GM18498 (cell line): ENCODE results near the gene GCNT3.

Experiments
- ATAC-seq: cut with Tn5 transposase; IDR thresholded peaks from one replicate; pipeline ENCODE4 v1.9.1; 2021; ENCODE audit warnings: mild to moderate bottlenecking, moderate library complexity; ENCODE audit not compliant: unreplicated experiment

Gene GCNT3, protein sequence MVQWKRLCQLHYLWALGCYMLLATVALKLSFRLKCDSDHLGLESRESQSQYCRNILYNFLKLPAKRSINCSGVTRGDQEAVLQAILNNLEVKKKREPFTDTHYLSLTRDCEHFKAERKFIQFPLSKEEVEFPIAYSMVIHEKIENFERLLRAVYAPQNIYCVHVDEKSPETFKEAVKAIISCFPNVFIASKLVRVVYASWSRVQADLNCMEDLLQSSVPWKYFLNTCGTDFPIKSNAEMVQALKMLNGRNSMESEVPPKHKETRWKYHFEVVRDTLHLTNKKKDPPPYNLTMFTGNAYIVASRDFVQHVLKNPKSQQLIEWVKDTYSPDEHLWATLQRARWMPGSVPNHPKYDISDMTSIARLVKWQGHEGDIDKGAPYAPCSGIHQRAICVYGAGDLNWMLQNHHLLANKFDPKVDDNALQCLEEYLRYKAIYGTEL

DNA sequence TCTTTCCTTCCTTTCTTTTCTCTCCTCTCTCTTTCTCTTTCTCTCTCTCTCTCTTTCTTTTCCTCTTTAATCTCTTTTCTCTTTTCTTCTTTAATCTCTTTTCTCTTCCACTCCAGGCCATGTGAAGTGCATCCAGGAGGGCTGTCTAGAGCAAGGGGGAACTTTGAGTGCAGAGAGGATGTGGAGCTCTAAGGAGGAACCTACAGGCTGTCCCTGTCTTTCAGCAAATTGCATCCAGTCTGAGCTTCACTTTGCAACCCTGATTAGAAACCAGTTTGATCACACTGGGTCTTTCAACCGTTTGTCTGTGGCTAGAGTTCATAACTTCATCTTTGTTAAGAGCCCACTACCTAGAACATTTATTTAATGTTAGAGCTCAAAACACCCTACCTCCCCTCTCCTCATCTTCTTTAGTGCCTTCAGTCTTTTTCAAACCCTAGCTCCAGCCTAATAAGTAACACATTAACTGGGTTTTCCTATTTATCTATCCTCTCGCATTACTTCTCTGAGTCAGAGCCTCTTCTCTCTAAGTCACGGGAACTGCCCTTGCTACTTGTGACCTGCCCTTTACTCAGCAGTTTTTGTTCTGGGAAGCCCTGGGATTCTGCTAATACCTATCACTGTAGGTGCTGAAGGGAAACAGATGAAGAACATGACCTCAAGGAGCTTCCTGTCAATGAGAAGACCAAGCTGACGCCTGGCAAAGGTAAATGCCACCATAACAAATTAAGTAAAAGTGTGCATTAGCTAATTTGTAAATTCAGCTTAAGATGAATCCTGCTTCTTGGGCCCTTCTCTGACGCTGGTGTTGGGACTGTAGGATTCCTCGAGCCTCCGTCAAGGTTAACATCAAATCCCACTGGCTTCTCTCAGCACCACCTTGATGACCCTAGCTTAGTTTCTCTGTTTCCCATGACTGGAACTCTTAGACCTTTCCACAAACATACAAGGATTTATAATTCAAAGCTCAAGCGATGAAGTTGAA lies at the start of gene GCNT3:
TSS of gene GCNT3 (plus strand) at position 508 of the 985 bp plus-strand sequence. CDS start 6,456 bp downstream, outside the sequence.
- no peak for ATAC-seq

DNA sequence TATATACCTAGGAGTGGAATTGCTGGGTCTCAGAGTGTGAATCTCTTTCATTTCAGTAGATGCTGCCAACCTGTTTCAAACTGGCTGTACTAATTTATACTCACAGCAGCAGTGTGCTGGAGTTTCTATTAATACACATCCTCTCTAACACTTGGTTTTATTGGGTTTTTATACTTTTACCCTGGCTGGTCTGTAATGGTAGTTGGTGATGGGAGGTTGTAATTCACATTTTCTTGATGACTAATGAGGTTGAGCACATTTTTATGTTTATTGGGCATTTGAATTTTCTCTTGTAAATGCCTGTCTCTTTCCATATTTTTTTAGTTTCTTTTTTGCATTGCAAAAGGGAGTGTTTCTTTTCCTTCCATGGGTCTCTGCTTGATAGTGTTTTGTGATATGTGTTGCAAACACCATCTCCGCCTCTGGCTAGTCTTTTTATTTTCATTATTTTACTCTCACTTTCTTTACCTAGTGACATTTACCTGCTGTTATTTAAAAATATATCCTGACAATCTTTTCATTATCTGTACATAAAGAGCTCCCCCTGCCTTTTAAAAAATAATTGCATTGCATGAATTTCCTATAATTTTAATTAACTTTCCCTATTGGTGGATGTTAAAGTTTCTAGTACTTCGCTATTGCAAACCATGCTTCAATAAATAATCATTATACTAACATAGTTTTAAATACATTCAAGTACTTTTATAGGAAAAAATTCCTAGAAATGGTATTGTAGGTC lies 49.0 kb upstream of the GCNT3 start:
- ATAC-seq, result no peak

DNA sequence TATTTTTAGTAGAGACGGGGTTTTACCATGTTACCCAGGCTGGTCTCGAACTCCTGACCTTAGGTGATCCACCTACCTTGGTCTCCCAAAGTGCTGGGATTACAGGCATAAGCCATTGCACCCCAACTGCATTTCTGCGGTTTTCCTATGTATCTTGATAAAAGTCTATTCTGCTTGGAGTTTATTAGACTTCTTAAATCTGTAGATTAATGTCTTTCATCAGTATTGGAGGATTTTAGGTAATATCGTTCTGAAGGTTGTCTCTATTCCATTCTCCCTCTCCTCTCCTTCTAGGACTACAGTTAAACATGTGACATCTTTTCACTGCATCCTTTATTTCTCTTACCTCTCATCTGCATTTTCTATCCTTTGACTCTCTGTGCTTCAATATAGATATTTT lies 46.3 kb upstream of the GCNT3 start:
- ATAC-seq, result no peak

DNA sequence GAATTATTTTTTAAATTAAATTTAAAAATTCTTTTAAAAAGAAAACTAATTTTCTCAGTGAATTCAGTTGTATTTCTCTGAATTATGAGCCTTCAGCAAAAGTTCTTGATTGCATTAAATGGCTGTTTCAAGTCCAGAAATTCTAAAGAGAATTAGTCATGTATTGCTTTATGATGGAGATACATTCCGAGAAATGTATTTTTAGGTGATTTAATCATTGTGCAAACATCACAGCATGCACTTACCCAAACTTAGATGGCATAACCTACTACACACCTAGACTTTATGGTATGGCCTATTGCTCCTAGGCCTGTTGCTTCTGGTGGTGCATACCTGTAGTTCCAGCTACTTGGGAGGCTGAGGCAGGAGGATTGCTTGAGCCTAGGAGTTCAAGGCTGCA lies 44.3 kb upstream of the GCNT3 start:
- no peak for ATAC-seq

DNA sequence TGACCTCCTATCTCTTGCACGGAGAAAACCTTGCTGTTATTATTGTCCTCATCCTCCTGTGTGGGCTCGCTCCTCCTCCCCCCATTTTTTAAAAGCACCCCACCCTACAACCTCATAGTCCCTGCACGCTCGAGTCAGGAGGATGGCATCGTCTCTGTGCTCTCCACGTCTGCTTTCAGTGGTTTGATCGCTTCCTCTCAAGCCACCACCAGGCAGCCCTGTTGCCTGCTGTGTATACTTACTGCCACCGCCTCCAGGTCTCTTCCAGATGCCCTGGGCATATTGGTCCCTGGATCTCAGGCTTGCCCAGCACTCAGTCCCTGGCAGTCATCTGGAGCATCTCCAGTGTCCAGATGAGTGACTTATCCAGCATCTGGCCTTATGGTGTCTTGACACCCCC lies 42.1 kb upstream of the GCNT3 start:
- no peak for ATAC-seq

DNA sequence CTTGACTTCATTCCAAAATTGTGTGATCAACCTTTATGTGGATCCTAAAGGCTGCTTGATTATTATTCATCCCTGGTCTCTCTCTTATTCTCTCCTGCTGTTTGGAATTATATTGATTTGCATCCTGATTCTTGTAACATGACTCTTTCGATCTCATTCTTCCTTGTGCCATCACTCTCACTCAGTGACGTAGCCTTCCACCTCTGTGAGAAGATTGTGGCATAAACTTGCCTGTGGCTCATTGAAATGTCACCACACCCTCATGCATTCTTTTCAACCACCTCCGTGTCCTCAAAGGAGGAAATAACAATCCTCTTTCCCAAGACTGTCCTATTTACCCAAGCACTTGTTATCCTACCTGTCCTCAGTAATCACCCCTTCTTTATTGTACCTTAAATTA lies 41.3 kb upstream of the GCNT3 start:
- no peak for ATAC-seq

DNA sequence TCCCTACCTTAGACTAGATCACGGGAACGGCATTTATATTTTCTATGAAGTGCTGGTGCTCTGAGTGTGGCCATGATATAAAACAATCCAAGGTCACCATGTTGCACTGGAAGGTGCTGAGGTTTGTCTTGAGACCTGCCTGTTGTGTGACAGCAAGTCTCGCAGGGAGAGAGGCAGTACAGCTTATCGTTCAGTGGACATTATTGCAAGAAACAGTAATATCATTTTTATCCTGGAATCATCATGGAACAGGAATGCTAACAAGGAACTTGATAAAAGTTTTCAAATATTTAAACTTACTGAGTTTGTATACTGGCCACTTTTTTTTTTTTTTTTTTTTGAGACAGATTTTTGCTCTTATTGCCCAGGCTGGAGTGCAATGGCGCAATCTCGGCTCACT lies 40.0 kb upstream of the GCNT3 start:
- no peak for ATAC-seq

DNA sequence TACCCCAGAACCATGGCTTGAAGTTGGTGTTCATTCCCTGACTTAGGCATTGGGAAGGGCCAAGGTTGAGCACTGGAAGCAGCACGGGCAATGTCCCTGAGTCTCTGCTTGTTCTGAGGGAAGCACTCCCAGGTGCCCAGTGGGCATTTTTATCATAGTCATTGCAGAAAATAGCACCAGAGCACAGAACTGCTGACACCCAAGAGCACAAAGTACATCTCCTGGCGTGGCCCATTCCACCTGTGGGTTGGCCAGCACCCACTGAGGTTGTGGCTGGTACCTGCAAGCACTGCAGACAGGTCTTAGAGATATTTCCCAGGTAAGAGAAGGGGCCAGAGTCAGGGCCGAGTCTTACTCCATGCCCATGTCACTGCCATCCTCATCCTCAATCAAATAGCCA lies 28.5 kb upstream of the GCNT3 start:
- ATAC-seq, result no peak

DNA sequence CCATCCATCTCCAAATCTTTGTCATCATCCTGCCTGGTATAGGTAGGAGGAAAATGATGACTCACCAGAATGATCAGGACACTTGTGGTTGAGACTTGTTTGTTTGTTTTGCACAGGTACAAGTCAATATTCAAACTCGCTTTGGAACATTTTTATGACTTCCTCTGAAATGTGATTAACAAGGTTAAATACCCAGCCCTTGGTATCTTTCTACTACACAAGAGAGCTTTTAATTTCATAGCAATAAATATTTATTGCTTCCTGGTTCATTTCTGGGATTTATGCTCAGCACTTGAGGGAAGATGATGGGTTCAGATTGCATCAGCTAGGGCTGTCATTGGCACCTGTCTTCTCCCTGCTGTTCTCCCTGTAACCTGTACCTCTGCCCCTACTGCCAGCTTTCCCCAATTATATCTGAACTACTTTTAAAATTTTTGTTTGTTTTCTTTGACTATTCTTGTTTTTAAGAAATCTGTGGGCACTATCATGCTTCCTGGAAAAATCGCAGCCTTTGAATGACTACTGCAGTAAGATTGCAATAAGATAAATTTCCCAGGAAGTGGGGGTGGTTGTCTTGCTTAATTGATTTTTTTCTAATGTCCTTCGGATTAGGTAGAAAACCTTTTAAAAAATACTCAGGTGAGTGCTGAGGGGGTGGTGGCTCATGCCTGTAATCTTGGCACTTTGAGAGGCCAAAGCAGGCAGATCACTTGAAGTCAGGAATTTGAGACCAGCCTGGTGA lies 24.3 kb upstream of the GCNT3 start:
- ATAC-seq, result no peak

DNA sequence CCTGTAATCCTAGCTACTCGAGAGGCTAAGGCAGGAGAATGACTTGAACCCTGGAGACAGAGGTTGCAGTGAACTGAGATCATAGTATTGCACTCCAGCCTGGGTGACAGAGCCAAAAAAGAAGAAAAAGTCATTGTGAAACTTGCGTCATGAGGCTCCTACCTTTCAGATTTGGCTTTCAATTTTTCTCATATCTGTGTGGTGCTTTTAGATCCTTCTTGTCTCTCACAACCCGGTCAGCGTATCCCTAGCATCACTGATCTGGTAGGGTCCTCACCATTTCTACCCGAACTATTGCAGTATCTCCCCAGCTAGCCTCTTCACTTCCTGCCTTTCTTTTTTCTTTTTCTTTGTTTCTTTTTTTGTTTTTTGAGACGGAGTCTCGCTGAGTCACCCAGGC lies 21.6 kb upstream of the GCNT3 start:
- ATAC-seq, result peak; percentile 58

DNA sequence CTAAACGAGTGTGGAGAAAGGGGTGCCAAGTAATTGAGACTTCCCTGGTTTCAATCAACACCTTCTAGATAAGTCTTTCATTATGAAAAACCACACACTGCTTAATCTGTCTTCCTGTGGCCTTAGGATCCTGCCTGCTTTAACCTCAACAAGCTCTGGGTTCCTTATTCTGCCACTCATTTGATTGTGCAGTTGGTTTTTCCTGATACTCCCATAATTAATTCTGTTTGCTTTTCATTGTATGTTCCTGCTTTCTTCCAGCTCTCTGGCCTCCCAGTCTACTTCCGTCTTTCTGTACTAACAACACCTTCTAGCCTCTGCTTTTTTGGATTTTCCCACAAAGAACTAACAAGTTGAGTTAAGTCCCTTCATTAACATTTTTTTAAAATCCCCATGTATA lies 20.2 kb upstream of the GCNT3 start:
- ATAC-seq, result no peak

DNA sequence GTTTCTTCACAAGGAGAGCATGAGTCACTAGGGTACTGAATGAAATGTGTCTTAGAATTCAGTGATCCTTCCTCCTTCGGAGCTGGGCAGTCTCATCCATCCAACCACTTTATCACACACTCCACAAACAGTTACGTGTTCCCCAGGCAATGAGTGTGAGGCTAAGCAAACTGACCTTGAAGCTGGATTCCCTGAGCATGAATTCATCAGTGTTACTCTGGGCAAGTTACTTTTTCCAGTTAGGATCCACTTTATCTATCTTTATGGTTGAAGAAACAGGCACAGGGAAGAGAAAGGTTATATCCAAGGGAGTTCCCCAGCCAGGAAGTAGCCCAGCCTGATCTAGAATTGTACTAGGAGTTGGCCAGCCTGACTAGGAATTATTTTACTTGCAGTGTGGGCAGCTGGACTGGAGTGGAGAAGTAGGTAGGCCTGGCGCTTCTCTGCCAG lies 17.1 kb upstream of the GCNT3 start:
- no peak for ATAC-seq

DNA sequence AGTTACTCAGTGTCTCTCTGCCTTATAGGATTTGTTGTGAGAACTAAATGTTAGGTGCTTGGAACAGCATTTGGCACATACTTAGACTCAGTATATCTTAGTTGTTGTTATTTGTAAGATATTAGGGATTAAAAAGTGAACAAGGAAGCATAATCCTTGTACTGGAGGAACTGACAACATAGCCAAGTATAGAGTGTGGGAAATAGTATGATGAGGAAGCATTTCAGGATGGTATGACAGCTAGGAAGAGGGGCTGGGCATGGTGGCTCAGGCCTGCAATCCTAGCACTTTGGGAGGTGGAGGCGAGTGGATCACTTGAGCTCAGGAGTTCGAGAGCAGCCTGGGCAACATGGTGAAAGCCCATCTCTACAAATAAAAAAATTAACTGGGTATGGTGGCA lies 16.6 kb upstream of the GCNT3 start:
- ATAC-seq, result no peak

DNA sequence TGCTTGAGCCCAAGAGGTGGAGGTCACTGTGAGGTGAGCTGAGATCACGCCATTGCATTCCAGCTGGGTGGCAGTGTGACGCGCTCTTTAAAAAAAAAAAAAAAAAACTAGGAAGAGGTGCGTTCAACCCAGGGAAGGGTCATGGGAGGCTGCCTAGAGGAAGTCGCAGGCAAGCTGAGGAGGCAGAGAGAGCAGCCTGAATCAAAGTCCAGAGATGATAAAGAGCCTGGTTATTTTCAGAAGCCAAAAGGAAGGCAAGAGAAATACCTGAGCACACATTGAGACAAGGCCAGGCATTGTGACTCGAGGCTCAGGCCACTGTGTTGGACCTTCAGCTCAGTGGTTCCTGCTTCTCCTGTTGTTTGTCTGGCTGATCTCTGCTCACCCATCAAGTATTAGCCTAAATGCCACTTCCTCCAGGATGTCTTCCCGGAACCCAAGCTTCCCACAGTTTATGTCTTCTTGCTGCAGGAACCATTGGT lies 16.1 kb upstream of the GCNT3 start:
- no peak for ATAC-seq

DNA sequence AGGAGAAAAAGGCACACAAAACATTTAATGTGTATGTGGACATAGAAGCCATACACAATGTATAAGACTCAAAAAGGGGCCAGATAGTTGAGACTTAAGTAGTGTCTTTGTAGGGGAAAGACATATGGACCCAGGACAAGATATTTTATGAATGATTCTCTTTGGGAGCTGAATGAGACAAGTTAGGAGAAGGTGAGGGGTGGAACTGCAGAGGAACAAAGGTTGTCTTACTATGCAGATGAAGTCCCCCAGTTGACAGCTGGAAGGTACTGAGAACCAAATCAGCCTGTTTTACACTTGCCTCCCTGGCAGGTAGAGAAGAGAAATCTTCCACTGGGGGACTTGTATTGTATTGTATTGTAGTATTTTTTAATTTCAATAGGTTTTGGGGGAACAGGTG lies 14.9 kb upstream of the GCNT3 start:
- ATAC-seq, result no peak

DNA sequence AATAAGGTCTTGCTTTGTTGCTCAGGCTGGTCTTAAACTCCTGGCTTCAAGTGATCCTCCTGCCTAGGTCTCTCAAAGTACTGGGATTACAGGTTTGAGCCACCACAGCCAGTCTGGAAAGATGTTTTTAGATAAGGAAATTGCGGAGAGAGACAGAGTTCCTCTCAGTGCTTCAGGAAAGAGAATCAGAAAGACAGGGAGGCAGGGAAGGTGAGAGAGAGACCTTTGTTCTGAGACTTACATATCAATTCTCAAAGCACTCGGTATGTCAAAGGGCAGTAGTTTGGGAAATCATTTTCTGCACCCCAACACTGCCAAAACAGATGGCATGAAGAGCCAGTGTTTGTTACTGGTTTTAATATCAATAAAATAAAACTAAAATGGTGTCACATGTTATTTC lies 13.1 kb upstream of the GCNT3 start:
- ATAC-seq, result no peak

DNA sequence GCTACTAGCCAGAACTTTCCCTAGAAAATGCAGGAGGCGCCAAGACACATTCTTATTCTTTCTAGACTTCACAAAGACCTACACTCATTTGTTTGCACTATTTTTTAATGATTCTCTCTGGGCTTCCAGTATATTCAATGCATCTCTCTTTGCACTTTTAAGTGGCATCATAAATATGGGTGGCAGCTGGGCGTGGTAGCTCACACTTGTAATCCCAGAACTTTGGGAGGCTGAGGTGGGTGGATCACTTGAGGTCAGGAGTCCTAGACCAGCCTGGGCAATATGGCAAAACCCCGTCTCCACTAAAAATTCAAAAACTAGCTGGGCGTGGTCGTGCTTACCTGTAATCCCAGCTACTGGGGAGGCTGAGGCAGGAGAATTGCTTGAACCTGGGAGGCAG lies 5.6 kb upstream of the GCNT3 start:
- ATAC-seq, result no peak

DNA sequence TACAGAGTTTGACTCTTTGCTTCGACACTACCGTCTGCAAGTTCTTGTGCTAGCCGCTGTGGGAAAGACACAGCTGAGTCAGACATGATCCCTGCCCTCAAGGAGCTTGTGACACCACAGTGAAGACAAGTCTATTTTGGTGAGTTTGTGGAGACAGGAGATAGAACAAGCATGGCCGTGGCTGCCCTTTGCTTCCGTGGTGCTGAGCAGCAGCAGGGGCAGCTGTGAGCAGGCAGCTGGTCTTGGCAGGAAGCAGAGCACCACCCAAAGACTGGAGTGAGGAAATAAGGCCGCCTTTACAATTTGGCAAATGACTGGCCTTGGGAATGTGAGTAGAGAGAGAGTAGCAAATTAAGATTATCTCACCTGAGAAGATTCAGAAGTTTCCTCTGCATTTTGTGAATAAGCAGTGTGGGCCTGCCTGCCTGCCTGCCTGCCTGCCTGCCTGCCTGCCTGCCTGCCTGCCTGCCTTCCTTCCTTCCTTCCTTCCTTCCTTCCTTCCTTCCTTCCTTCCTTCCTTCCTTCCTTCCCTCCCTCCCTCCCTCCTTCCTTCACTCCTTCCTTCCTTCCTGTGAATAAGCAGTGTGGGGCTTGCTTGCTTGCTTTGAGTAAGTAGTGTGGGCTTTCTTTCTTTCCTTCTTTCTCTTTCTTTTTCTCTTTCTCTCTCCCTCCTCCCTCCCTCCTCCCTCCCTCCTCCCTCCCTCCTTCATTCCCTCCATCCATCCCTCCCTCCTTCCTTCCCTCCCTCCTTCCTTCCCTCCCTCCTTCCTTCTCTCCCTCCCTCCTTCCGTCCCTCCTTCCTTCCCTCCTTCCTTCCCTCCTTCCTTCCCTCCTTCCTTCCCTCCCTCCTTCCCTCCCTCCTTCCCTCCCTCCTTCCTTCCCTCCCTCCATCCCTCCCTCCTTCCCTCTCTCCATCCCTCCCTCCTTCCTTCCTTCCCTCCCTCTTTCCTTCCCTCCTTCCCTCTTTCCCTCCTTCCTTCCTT lies 1.6 kb upstream of the GCNT3 start:
- ATAC-seq, result no peak

DNA sequence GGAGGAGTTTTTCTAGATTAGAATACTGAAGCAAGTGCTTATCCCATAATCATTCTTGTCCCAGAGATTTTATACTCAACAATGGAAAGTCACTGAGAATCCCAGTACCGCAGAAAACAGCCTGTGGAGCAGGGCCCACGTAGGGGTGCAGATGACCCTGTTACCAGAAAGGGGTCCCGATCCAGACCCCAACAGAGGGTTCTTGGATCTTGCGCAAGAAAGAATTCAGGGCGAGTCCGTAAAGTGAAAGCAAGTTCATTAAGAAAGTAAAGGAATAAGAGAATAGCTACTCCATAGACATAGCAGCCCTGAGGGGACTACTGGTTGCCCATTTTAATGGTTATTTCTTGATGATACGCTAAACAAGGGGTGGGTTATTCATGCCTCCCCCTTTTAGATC lies 2.6 kb downstream of the GCNT3 start:
- ATAC-seq, result no peak
